Testis (tissue), 3 donors: ENCODE data around the gene RABGAP1L. TPM values are rescaled to one million over a fixed set of nuclear protein-coding genes. Genes with fewer than 3 reads are reported as not detected.

ENCODE experiments used
- DNase-seq: peaks from one replicate; pipeline ENCODE4 v3.0.0-alpha.2; 2019
- H3K27ac ChIP-seq, 2 donors: fragments of 200-600 bp; sonication (generic); one replicate each; pipeline ENCODE4 v1.5.1; 2019
- H3K27me3 ChIP-seq: fragments of 200-600 bp; sonication (generic); one replicate; pipeline ENCODE4 v1.5.1; 2019
- H3K36me3 ChIP-seq: fragments of 200-600 bp; sonication (generic); one replicate; pipeline ENCODE4 v1.5.1; 2017; ENCODE audit warnings: low read depth; ENCODE audit errors: missing control alignments
- H3K4me1 ChIP-seq: fragments of 200-600 bp; sonication (generic); one replicate; pipeline ENCODE4 v1.5.1; 2019
- H3K4me3 ChIP-seq, 2 donors: fragments of 200-600 bp; sonication (generic); one replicate each; pipeline ENCODE4 v1.5.1; 2017 to 2019
- H3K9me3 ChIP-seq: fragments of 200-600 bp; sonication (generic); one replicate; pipeline ENCODE4 v1.5.1; 2017
- CTCF ChIP-seq, 3 experiments: fragments of 450-650 bp in 2 of 3; fragments of 200-600 bp in 1 of 3; sonication (generic) in 1 of 3; IDR thresholded peaks; one replicate each; pipeline ENCODE4 v1.5.1; 2016 to 2019; ENCODE audit warnings: antibody characterized with exemption in 3 of 3, mild to moderate bottlenecking in 2 of 3, moderate library complexity in 1 of 3
- POLR2A ChIP-seq: fragments of 450-650 bp; IDR thresholded peaks from one replicate; pipeline ENCODE4 v1.6.1; 2017; ENCODE audit warnings: antibody characterized with exemption, mild to moderate bottlenecking, moderate library complexity
- WGBS, 2 donors: methylation state at CpG; one replicate each; pipeline ENCODE4 v1.1.5; 2018; 5-methylcytosine and 5-hydroxymethylcytosine counted together
- intact Hi-C: fragments of 100-400 bp; cut with DNase I; formaldehyde crosslinking; loops from one replicate; pipeline ENCODE4 v1.15.1; 2023; ENCODE audit warnings: low total_unique reads
- polyA plus RNA-seq: library from polyadenylated mRNA; stranded (reverse); fragments of 350-450 nt; fragmentation: Illumina TruSeq; extraction: RNeasy Lipid Tissue Mini Kit (QIAGEN cat#74804); gene quantifications from one replicate; pipeline ENCODE4 v1.2.3, GENCODE V29; 2014; ENCODE audit warnings: low read depth, low replicate concordance; ENCODE audit not compliant: insufficient read depth
- total RNA-seq, 2 donors: library from RNA; depleted of rRNA; stranded (reverse); fragments of >200 nt; gene quantifications; one replicate each; pipeline ENCODE4 v1.2.3, GENCODE V29; 2016

Gene RABGAP1L
- total and polyA plus RNA-seq, 3 donors from 2014 or later, result 40.5 to 53.1 (median 49.5) TPM

DNA sequence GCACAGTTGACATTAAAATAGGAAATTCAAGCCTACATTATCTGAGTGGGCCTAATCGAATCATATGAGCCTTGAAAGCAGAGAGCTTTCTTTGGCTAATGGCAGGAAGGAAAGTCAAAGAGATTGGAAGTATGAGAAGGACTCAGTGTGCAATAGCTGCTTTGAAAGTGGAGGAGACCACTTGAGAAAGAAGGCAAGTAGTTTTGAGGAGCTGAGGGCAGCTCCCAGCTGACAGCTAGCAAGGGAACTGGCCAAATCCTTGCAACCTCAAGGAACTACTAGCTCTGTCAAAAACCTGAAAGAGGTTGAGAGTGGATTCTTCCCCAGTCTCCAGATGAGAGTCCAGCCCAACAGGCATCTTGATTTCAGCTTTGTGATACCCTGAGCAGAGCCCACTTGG lies 691.4 kb downstream of the RABGAP1L start:
- 89 to 100% methylated on average over 1 of the region's 1 CpG for WGBS, 2 donors
- intact Hi-C loops, result no loop called here
- no peak for DNase-seq
- H3K36me3 ChIP-seq, result no peaks in the 10 kb centered on the region
- no peaks in the 10 kb centered on the region for H3K4me1 ChIP-seq
- H3K27ac ChIP-seq, result no peak overlapping the region
- no peak overlapping the region for H3K4me3 ChIP-seq
- TF ChIP-seq CTCF (IDR thresholded peaks at IDR 0.05) (no peak), POLR2A (no peak)
- no peaks in the 10 kb centered on the region for H3K9me3 ChIP-seq
- H3K27me3 ChIP-seq, result no peaks in the 10 kb centered on the region

GRCh38 chr1:174858301-174858700 lies 699.0 kb downstream of the RABGAP1L start:
- H3K4me3 ChIP-seq, result no peak overlapping the region
- H3K27ac ChIP-seq, result no peak overlapping the region
- DNase-seq, result no peak
- H3K9me3 ChIP-seq, result no peaks in the 10 kb centered on the region
- no peaks in the 10 kb centered on the region for H3K4me1 ChIP-seq
- intact Hi-C loops, result no loop called here
- no peaks in the 10 kb centered on the region for H3K36me3 ChIP-seq
- no peaks in the 10 kb centered on the region for H3K27me3 ChIP-seq
- 94% methylated on average over 1 of the region's 1 CpG for WGBS, 2 donors
- TF ChIP-seq CTCF (IDR thresholded peaks at IDR 0.05), result no peak

DNA sequence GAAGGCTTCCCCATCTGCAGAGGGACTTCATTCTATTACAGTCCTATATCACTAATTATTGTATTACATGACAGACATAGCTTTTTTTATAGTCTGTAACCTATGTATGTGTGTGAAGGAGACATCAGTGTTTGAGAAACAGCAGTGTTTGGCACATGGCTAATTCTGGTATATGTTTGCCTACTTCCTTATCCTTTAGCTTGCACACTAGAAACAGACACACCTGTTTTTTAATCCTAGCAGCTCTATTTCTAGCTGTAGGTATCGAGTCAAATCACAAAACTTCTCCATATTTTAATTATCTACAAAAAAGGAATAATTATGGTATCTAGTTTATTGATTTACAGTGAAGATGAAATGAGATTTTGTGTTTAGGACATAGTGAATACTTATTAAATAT lies 711.0 kb downstream of the RABGAP1L start:
- WGBS, 2 donors, result 93 to 95% methylated on average over 1 of the region's 1 CpG
- no peak for DNase-seq

GRCh38 chr1:174871886-174872285 lies 712.6 kb downstream of the RABGAP1L start:
- Histone ChIP-seq H3K27me3 (no peaks in the 10 kb centered on the region), H3K9me3 (no peaks in the 10 kb centered on the region), H3K4me3 (no peak overlapping the region), H3K36me3 (no peaks in the 10 kb centered on the region), H3K27ac (no peak overlapping the region), H3K4me1 (no peaks in the 10 kb centered on the region)
- no peak for DNase-seq
- TF ChIP-seq CTCF (IDR thresholded peaks at IDR 0.05), result no peak
- no peak for TF ChIP-seq POLR2A
- 65 to 74% methylated on average over 2 of the region's 2 CpGs for WGBS, 2 donors
- intact Hi-C loops, result no loop called here

More for the DNA sequence above, 711.0 kb downstream of the RABGAP1L start:
- Histone ChIP-seq H3K27ac (no peak overlapping the region), H3K36me3 (no peaks in the 10 kb centered on the region), H3K4me3 (no peak overlapping the region), H3K27me3 (no peaks in the 10 kb centered on the region), H3K4me1 (no peaks in the 10 kb centered on the region), H3K9me3 (no peaks in the 10 kb centered on the region)
- intact Hi-C loops, result no loop called here
- no peak for TF ChIP-seq CTCF (IDR thresholded peaks at IDR 0.05)
- no peak for TF ChIP-seq POLR2A

- no peak for TF ChIP-seq POLR2A
- no peak for TF ChIP-seq CTCF (IDR thresholded peaks at IDR 0.05)
- no peak for DNase-seq
- H3K4me1 ChIP-seq, result no peaks in the 10 kb centered on the region
- H3K36me3 ChIP-seq, result no peaks in the 10 kb centered on the region
- H3K4me3 ChIP-seq, result no peak overlapping the region
- no peak overlapping the region for H3K27ac ChIP-seq
- intact Hi-C loops, result no loop called here
- no peaks in the 10 kb centered on the region for H3K9me3 ChIP-seq
- WGBS, 2 donors, result 93 to 96% methylated on average over 2 of the region's 2 CpGs
- H3K27me3 ChIP-seq, result no peaks in the 10 kb centered on the region
These were observed 713.3 kb downstream of the RABGAP1L start for GRCh38 chr1:174872615-174873058.
